Neural cell (in vitro differentiated cells): ENCODE measurements around the gene TRPM4. TPM values are rescaled to one million over a fixed set of nuclear protein-coding genes. Genes with fewer than 3 reads are reported as not detected.

Experiments
- H2AFZ ChIP-seq: fragments of 200-600, 300-800 bp; sonication (generic), shearing (Covaris generic); 2 replicates; pipeline ENCODE4 v1.6.0; 2014; ENCODE audit warnings: low read depth, mild to moderate bottlenecking, antibody characterized with exemption, low read length, moderate library complexity
- H3F3A ChIP-seq: fragments of 200-600 bp; shearing (Covaris generic); 2 replicates; pipeline ENCODE4 v1.6.1; 2016; ENCODE audit warnings: mild to moderate bottlenecking, moderate library complexity, mixed read lengths, antibody characterized with exemption, low read length; ENCODE audit not compliant: insufficient read depth, poor library complexity, severe bottlenecking
- H3K27ac ChIP-seq: fragments of 200-600, 300-800 bp; sonication (generic), shearing (Covaris generic); 2 replicates; pipeline ENCODE4 v1.5.1; 2014; ENCODE audit warnings: mild to moderate bottlenecking, low read length, moderate library complexity
- H3K27me3 ChIP-seq: fragments of 300-800, 200-600 bp; sonication (generic), shearing (Covaris generic); 2 replicates; pipeline ENCODE4 v1.6.0; 2014; ENCODE audit warnings: mild to moderate bottlenecking, low read depth, low read length, moderate library complexity; ENCODE audit not compliant: insufficient read depth
- H3K36me3 ChIP-seq: fragments of 300-800, 200-600 bp; sonication (generic), shearing (Covaris generic); 2 replicates; pipeline ENCODE4 v1.5.1; 2014; ENCODE audit warnings: mild to moderate bottlenecking, antibody characterized with exemption, low read length, moderate library complexity; ENCODE audit not compliant: insufficient read depth
- H3K4me2 ChIP-seq: fragments of 300-800, 200-600 bp; sonication (generic), shearing (Covaris generic); 2 replicates; pipeline ENCODE4 v1.6.0; 2014; ENCODE audit warnings: mild to moderate bottlenecking, low read length
- H3K4me3 ChIP-seq: fragments of 300-800, 200-600 bp; sonication (generic), shearing (Covaris generic); 2 replicates; pipeline ENCODE4 v1.5.1; 2014; ENCODE audit warnings: mild to moderate bottlenecking, low read length, moderate library complexity
- H3K79me2 ChIP-seq: fragments of 200-600 bp; shearing (Covaris generic); replicated peaks from 2 replicates; pipeline ENCODE4 v1.6.0; 2014; ENCODE audit warnings: mild to moderate bottlenecking, low read length, moderate library complexity; ENCODE audit not compliant: insufficient read depth
- H3K9ac ChIP-seq: fragments of 300-800, 200-600 bp; sonication (generic), shearing (Covaris generic); 2 replicates; pipeline ENCODE4 v1.6.1; 2016; ENCODE audit warnings: mild to moderate bottlenecking, low read length, mixed read lengths
- H3K9me2 ChIP-seq: fragments of 200-600 bp; shearing (Covaris generic); 2 replicates; pipeline ENCODE4 v1.6.1; 2016; ENCODE audit warnings: mild to moderate bottlenecking, low read length, mixed read lengths; ENCODE audit not compliant: insufficient read depth
- H3K9me3 ChIP-seq: fragments of 200-600, 300-800 bp; sonication (generic), shearing (Covaris generic); 2 replicates; pipeline ENCODE4 v1.6.1; 2016; ENCODE audit warnings: mild to moderate bottlenecking, mixed run types, low read length, moderate library complexity, mixed read lengths
- H4K20me1 ChIP-seq: fragments of 200-600 bp; shearing (Covaris generic); 2 replicates; pipeline ENCODE4 v1.6.1; 2016; ENCODE audit warnings: mild to moderate bottlenecking, mixed run types; ENCODE audit not compliant: insufficient read depth
- EP300 ChIP-seq: fragments of 450-650 bp; conservative IDR thresholded peaks from 2 replicates; pipeline ENCODE4 v1.6.1; 2014; ENCODE audit warnings: antibody characterized with exemption, mild to moderate bottlenecking, moderate library complexity; ENCODE audit not compliant: poor library complexity, severe bottlenecking
- EZH2 ChIP-seq: fragments of 200-600, 300-800 bp; shearing (Covaris generic), sonication (generic); IDR thresholded peaks from 2 replicates; pipeline ENCODE4 v1.6.1; 2014; ENCODE audit warnings: antibody characterized with exemption, low read length, borderline replicate concordance, mild to moderate bottlenecking; ENCODE audit not compliant: insufficient read depth, poor library complexity, severe bottlenecking
- MXI1 ChIP-seq: fragments of 450-650 bp; conservative IDR thresholded peaks from 2 replicates; pipeline ENCODE4 v1.6.1; 2014; ENCODE audit warnings: antibody characterized with exemption, mild to moderate bottlenecking; ENCODE audit not compliant: poor library complexity, severe bottlenecking
- POLR2AphosphoS5 ChIP-seq: IDR thresholded peaks from 2 replicates; pipeline ENCODE4 v1.6.1; 2012
- RAD21 ChIP-seq: fragments of 450-650 bp; conservative IDR thresholded peaks from 2 replicates; pipeline ENCODE4 v1.6.1; 2014; ENCODE audit warnings: antibody characterized with exemption, mild to moderate bottlenecking, moderate library complexity
- SMC3 ChIP-seq: fragments of 450-650 bp; conservative IDR thresholded peaks from 2 replicates; pipeline ENCODE4 v1.6.1; 2014; ENCODE audit warnings: antibody characterized with exemption, mild to moderate bottlenecking, moderate library complexity; ENCODE audit not compliant: poor library complexity
- TAF1 ChIP-seq: IDR thresholded peaks from 2 replicates; pipeline ENCODE4 v1.6.1; 2012; ENCODE audit warnings: low read depth
- polyA plus RNA-seq: library from polyadenylated mRNA; depleted of rRNA; stranded (reverse); fragments of >200 nt; gene quantifications from 2 replicates; pipeline ENCODE4 v1.2.3, GENCODE V29; 2014
- TF ChIP-seq, protein P1 (sequence below): IDR thresholded peaks from 2 replicates; pipeline ENCODE4 v1.6.1; 2012; ENCODE audit warnings: borderline replicate concordance
- TF ChIP-seq, protein P2 (sequence below): fragments of 450-650 bp; IDR thresholded peaks from 2 replicates; pipeline ENCODE4 v1.5.1; 2014; ENCODE audit warnings: antibody characterized with exemption, mild to moderate bottlenecking, moderate library complexity; ENCODE audit not compliant: poor library complexity, severe bottlenecking

TRPM4 gene
- polyA plus RNA-seq, 1 donor from 2014 or later = 42.5 TPM

DNA sequence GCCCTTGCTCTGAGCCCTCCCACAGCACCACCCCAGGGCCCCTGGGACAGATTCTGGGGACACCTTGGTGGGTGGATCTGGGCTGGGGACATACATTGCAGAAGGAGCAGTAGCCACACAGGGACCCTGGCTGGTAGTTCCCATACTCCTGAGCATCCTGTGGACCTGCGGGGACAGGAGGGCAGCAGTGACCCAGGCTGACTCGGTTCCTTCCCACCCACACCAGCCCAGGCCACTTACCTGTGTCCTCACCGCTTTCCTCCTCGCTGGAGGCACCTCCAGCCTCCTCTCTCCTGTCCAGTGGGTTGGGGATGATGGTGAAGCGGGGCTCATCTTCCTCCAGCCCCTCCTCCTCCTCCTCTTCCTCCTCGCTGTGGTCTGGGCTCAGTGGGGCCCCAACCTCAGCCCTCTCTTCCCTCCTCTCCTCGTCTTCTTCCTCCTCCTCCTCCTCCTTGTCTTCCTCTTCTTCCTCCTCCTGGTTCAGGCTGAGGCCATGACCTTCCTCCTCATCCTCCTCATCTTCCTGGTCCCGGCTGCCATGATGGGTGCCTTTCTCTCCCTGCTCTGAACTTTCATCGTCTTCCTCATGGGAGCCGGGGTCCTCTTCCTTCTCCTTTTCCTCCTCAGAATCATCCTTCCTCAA, 4.3 kb upstream of the TRPM4 start:
- no peak overlapping the region for H3K4me3 ChIP-seq
- H4K20me1 ChIP-seq = no peaks in the 10 kb centered on the region
- H3K9me3 ChIP-seq = no peaks in the 10 kb centered on the region
- H3K79me2 ChIP-seq = no peaks in the 10 kb centered on the region
- H3K9me2 ChIP-seq = no peaks in the 10 kb centered on the region
- no peak for TF ChIP-seq EP300
- TF ChIP-seq SMC3 = no peak
- no peak for TF ChIP-seq RAD21
- TF ChIP-seq, protein P1, sequence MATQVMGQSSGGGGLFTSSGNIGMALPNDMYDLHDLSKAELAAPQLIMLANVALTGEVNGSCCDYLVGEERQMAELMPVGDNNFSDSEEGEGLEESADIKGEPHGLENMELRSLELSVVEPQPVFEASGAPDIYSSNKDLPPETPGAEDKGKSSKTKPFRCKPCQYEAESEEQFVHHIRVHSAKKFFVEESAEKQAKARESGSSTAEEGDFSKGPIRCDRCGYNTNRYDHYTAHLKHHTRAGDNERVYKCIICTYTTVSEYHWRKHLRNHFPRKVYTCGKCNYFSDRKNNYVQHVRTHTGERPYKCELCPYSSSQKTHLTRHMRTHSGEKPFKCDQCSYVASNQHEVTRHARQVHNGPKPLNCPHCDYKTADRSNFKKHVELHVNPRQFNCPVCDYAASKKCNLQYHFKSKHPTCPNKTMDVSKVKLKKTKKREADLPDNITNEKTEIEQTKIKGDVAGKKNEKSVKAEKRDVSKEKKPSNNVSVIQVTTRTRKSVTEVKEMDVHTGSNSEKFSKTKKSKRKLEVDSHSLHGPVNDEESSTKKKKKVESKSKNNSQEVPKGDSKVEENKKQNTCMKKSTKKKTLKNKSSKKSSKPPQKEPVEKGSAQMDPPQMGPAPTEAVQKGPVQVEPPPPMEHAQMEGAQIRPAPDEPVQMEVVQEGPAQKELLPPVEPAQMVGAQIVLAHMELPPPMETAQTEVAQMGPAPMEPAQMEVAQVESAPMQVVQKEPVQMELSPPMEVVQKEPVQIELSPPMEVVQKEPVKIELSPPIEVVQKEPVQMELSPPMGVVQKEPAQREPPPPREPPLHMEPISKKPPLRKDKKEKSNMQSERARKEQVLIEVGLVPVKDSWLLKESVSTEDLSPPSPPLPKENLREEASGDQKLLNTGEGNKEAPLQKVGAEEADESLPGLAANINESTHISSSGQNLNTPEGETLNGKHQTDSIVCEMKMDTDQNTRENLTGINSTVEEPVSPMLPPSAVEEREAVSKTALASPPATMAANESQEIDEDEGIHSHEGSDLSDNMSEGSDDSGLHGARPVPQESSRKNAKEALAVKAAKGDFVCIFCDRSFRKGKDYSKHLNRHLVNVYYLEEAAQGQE = no peak
- TF ChIP-seq POLR2AphosphoS5 = no peak
- TF ChIP-seq, protein P2, sequence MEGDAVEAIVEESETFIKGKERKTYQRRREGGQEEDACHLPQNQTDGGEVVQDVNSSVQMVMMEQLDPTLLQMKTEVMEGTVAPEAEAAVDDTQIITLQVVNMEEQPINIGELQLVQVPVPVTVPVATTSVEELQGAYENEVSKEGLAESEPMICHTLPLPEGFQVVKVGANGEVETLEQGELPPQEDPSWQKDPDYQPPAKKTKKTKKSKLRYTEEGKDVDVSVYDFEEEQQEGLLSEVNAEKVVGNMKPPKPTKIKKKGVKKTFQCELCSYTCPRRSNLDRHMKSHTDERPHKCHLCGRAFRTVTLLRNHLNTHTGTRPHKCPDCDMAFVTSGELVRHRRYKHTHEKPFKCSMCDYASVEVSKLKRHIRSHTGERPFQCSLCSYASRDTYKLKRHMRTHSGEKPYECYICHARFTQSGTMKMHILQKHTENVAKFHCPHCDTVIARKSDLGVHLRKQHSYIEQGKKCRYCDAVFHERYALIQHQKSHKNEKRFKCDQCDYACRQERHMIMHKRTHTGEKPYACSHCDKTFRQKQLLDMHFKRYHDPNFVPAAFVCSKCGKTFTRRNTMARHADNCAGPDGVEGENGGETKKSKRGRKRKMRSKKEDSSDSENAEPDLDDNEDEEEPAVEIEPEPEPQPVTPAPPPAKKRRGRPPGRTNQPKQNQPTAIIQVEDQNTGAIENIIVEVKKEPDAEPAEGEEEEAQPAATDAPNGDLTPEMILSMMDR = no peak
- TF ChIP-seq EZH2 = no peak
- TF ChIP-seq TAF1 = no peak
- no peak for TF ChIP-seq MXI1
- H3K9ac ChIP-seq = no peak overlapping the region
- no peak overlapping the region for H3K27ac ChIP-seq
- H3F3A ChIP-seq = no peaks in the 10 kb centered on the region
- no peaks in the 10 kb centered on the region for H3K36me3 ChIP-seq
- no peak overlapping the region for H2AFZ ChIP-seq
- no peak overlapping the region for H3K4me2 ChIP-seq
- H3K27me3 ChIP-seq = no peaks in the 10 kb centered on the region

DNA sequence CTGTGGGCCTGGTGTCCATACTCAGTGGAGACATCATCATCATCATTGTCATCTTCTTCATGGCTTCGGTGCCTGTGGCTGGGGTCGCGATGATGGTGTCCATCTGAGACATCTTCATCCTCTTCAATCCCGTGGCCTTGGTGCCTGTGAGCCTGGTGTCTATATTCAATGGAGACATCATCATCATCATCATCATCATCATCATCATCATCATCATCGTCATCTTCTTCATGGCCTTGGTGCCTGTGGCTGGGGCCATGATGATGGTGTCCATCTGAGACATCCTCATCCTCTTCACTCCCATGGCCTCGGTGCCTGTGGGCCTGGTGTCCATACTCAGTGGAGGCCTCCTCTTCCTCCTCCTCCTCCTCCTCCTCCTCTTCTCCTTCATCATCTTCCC, 3.3 kb upstream of the TRPM4 start:
- no peaks in the 10 kb centered on the region for H3K9me3 ChIP-seq
- H3K79me2 ChIP-seq = no peaks in the 10 kb centered on the region
- H3K4me3 ChIP-seq = no peak overlapping the region
- no peak overlapping the region for H3K9ac ChIP-seq
- H3K36me3 ChIP-seq = no peaks in the 10 kb centered on the region
- no peaks in the 10 kb centered on the region for H3F3A ChIP-seq
- no peaks in the 10 kb centered on the region for H3K27me3 ChIP-seq
- no peak overlapping the region for H2AFZ ChIP-seq
- H3K4me2 ChIP-seq = no peak overlapping the region
- H4K20me1 ChIP-seq = no peaks in the 10 kb centered on the region
- no peaks in the 10 kb centered on the region for H3K9me2 ChIP-seq
- H3K27ac ChIP-seq = no peak overlapping the region
- TF ChIP-seq MXI1 (no peak), POLR2AphosphoS5 (no peak), TAF1 (no peak), SMC3 (no peak), EP300 (no peak), EZH2 (no peak), RAD21 (no peak)
- TF ChIP-seq, protein P1 = no peak
- TF ChIP-seq, protein P2 = no peak
